Nephron (organoid): Measurements from ENCODE around the gene ASTN1.

Experiments
- H3K27ac Mint-ChIP-seq, 3 experiments: 2 replicates each; pipeline ENCODE4 v1.8.0; 2020; ENCODE audit warnings: mixed read lengths in 3 of 3, mild to moderate bottlenecking in 2 of 3, moderate library complexity in 1 of 3
- H3K27me3 Mint-ChIP-seq: 2 replicates; pipeline ENCODE4 v1.8.0; 2021; ENCODE audit warnings: low read depth, mild to moderate bottlenecking, moderate library complexity, mixed read lengths
- H3K36me3 Mint-ChIP-seq: 2 replicates; pipeline ENCODE4 v1.8.0; 2020; ENCODE audit warnings: low read depth, mixed read lengths
- H3K4me1 Mint-ChIP-seq: 2 replicates; pipeline ENCODE4 v1.8.0; 2020; ENCODE audit warnings: mixed read lengths
- H3K4me3 Mint-ChIP-seq, 3 experiments: 2 replicates each; pipeline ENCODE4 v1.8.0; 2020; ENCODE audit warnings: mild to moderate bottlenecking in 3 of 3, mixed read lengths in 3 of 3, moderate library complexity in 2 of 3
- H3K9me3 Mint-ChIP-seq: 2 replicates; pipeline ENCODE4 v1.8.0; 2020; ENCODE audit warnings: mixed read lengths
- TF ChIP-seq, protein P1 (sequence below), 3 experiments: fragments of 200-600 bp; sonication (generic); IDR thresholded peaks; one replicate each; pipeline ENCODE4 v1.5.0; 2021; ENCODE audit warnings: antibody characterized with exemption in 3 of 3; ENCODE audit not compliant: unreplicated experiment in 3 of 3

The ASTN1 gene

DNA sequence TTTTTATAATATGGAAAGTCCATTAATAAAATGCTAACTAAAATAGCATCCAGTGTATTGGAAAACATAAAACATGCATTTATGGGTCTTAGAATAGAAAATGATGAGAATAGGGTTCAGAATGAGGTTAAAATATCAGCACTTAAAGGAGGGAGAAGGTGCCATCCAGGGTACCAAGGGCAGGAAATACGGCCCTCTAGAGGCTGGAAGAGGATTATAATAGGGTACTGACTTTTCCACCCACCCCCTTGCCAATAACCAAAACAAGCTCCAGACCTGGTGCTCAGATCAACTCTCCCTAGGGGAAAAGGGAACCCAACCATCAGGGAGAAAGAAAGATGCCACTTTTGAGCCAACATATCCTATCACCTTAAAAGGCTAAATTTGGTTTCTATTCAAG lies 26.7 kb downstream of the ASTN1 start:
- TF ChIP-seq, protein P1, sequence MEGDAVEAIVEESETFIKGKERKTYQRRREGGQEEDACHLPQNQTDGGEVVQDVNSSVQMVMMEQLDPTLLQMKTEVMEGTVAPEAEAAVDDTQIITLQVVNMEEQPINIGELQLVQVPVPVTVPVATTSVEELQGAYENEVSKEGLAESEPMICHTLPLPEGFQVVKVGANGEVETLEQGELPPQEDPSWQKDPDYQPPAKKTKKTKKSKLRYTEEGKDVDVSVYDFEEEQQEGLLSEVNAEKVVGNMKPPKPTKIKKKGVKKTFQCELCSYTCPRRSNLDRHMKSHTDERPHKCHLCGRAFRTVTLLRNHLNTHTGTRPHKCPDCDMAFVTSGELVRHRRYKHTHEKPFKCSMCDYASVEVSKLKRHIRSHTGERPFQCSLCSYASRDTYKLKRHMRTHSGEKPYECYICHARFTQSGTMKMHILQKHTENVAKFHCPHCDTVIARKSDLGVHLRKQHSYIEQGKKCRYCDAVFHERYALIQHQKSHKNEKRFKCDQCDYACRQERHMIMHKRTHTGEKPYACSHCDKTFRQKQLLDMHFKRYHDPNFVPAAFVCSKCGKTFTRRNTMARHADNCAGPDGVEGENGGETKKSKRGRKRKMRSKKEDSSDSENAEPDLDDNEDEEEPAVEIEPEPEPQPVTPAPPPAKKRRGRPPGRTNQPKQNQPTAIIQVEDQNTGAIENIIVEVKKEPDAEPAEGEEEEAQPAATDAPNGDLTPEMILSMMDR (IDR thresholded peaks at IDR 0.05; ENCODE audit: unreplicated experiment in 3 of 3), result no peak
- no peaks in the 10 kb centered on the region for H3K9me3 Mint-ChIP-seq
- no peaks in the 10 kb centered on the region for H3K27me3 Mint-ChIP-seq
- H3K27ac Mint-ChIP-seq, result no peak overlapping the region
- H3K4me1 Mint-ChIP-seq, result no peaks in the 10 kb centered on the region
- H3K36me3 Mint-ChIP-seq, result no peaks in the 10 kb centered on the region
- H3K4me3 Mint-ChIP-seq, result no peak overlapping the region

GRCh38 chr1:177135250-177135649 lies 29.3 kb downstream of the ASTN1 start:
- no peak overlapping the region for H3K27ac Mint-ChIP-seq
- no peaks in the 10 kb centered on the region for H3K4me1 Mint-ChIP-seq
- H3K4me3 Mint-ChIP-seq, result no peak overlapping the region
- TF ChIP-seq, protein P1 (IDR thresholded peaks at IDR 0.05; ENCODE audit: unreplicated experiment in 3 of 3), result no peak
- no peaks in the 10 kb centered on the region for H3K36me3 Mint-ChIP-seq
- peaks cover 5% of the 10 kb centered on the region for H3K27me3 Mint-ChIP-seq
- no peaks in the 10 kb centered on the region for H3K9me3 Mint-ChIP-seq

DNA sequence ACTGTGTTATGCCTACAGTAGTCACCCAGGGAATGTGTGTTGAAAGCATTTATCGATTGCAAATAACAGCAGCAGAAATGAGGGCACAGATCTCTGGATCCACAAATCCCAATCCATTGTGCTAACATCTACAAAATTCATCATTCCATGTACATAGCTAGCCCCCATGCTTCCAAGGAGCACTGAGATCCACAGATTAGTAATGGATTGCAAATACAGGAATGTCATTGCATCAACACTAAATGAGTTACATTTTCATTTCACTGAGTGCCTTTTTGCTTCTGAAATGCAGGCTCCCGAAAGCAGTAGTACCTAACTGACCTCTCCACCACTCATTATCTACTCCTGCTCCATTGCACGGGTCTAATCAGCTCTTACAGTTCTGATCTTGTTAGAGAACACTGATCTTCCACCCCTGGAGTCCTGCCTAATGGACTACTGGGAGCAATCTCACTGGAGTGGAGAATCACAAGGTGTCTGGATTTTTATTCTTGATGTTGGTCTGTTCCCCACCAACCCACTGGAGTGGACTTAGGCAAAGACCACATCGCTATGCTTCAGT lies 30.5 kb downstream of the ASTN1 start:
- TF ChIP-seq, protein P1 (IDR thresholded peaks at IDR 0.05; ENCODE audit: unreplicated experiment in 3 of 3), result no peak

GRCh38 chr1:177132141-177132540 lies 32.4 kb downstream of the ASTN1 start:
- Mint-ChIP-seq H3K9me3 (no peaks in the 10 kb centered on the region), H3K27ac (no peak overlapping the region), H3K4me3 (no peak overlapping the region), H3K36me3 (peaks cover 7% of the 10 kb centered on the region), H3K27me3 (peaks cover 5% of the 10 kb centered on the region), H3K4me1 (no peaks in the 10 kb centered on the region)
- TF ChIP-seq, protein P1 (IDR thresholded peaks at IDR 0.05; ENCODE audit: unreplicated experiment in 3 of 3), result no peak

More for the DNA sequence above, 30.5 kb downstream of the ASTN1 start:
- Mint-ChIP-seq H3K36me3 (peaks cover 2% of the 10 kb centered on the region), H3K4me1 (no peaks in the 10 kb centered on the region), H3K4me3 (no peak overlapping the region), H3K27ac (no peak overlapping the region), H3K9me3 (no peaks in the 10 kb centered on the region), H3K27me3 (peaks cover 5% of the 10 kb centered on the region)

- no peaks in the 10 kb centered on the region for H3K9me3 Mint-ChIP-seq
- no peaks in the 10 kb centered on the region for H3K4me1 Mint-ChIP-seq
- no peak overlapping the region for H3K4me3 Mint-ChIP-seq
- no peak overlapping the region for H3K27ac Mint-ChIP-seq
- peaks cover 7% of the 10 kb centered on the region for H3K36me3 Mint-ChIP-seq
- TF ChIP-seq, protein P1 (IDR thresholded peaks at IDR 0.05; ENCODE audit: unreplicated experiment in 3 of 3), result no peak
- H3K27me3 Mint-ChIP-seq, result peaks cover 5% of the 10 kb centered on the region
Observed at GRCh38 chr1:177131723-177132122, 32.8 kb downstream of the ASTN1 start.

GRCh38 chr1:177130451-177130945 lies 34.0 kb downstream of the ASTN1 start:
- Mint-ChIP-seq H3K9me3 (no peaks in the 10 kb centered on the region), H3K27ac (no peak overlapping the region), H3K4me1 (no peaks in the 10 kb centered on the region), H3K4me3 (no peak overlapping the region), H3K27me3 (peaks cover 8% of the 10 kb centered on the region), H3K36me3 (peaks cover 7% of the 10 kb centered on the region)
- TF ChIP-seq, protein P1 (IDR thresholded peaks at IDR 0.05; ENCODE audit: unreplicated experiment in 3 of 3), result no peak
